Activated T-helper 2 cell treated with anti-CD3 and anti-CD28 coated beads, Interferon-gamma antibody, Interleukin-2, Interleukin-4, amounts not matched to agents 10 μg/mL and 5 μg/mL and 100 μg/mL, durations not matched to agents 14 hours and 24 hours and 36 hours (primary cell): ENCODE data around the gene ILK. TPM values are rescaled to one million over a fixed set of nuclear protein-coding genes. Genes with fewer than 3 reads are reported as not detected.

Experiments
- DNase-seq: peaks from one replicate; pipeline ENCODE4 v3.0.0; 2021; ENCODE audit warnings: low spot score
- H3K27ac Mint-ChIP-seq: one replicate; pipeline ENCODE4 v1.8.0; 2021; ENCODE audit warnings: mixed read lengths
- H3K27me3 Mint-ChIP-seq: one replicate; pipeline ENCODE4 v1.8.0; 2021; ENCODE audit warnings: low read depth, mixed read lengths
- H3K36me3 Mint-ChIP-seq: one replicate; pipeline ENCODE4 v1.8.0; 2021; ENCODE audit warnings: low read depth, mixed read lengths
- H3K4me1 Mint-ChIP-seq: one replicate; pipeline ENCODE4 v1.8.0; 2021; ENCODE audit warnings: low read depth, mixed read lengths
- H3K4me3 Mint-ChIP-seq: one replicate; pipeline ENCODE4 v1.8.0; 2021; ENCODE audit warnings: low read depth, mild to moderate bottlenecking, moderate library complexity, mixed read lengths
- H3K9me3 Mint-ChIP-seq: one replicate; pipeline ENCODE4 v1.8.0; 2021; ENCODE audit warnings: mixed read lengths
- intact Hi-C: fragments of 100-400 bp; cut with micrococcal nuclease; formaldehyde crosslinking; loops from one replicate; pipeline ENCODE4 v1.15.1; 2023
- total RNA-seq: library from RNA; stranded (reverse); gene quantifications from 2 replicates; pipeline ENCODE4 v1.2.3, GENCODE V29; 2022

The ILK gene
- total RNA-seq, 1 donor from 2014 or later: 99.5 TPM

GRCh38 chr11:6656936-6657335 lies 53.4 kb downstream of the ILK start:
- peaks cover 19% of the 10 kb centered on the region for H3K27me3 Mint-ChIP-seq
- H3K4me3 Mint-ChIP-seq: no peak overlapping the region
- no peaks in the 10 kb centered on the region for H3K9me3 Mint-ChIP-seq
- H3K27ac Mint-ChIP-seq: no peak overlapping the region
- intact Hi-C loops: no loop called here
- H3K4me1 Mint-ChIP-seq: peaks cover 3% of the 10 kb centered on the region
- DNase-seq: no peak
- H3K36me3 Mint-ChIP-seq: peaks cover 3% of the 10 kb centered on the region

- H3K27me3 Mint-ChIP-seq: peaks cover 20% of the 10 kb centered on the region
- H3K4me3 Mint-ChIP-seq: no peak overlapping the region
- H3K9me3 Mint-ChIP-seq: no peaks in the 10 kb centered on the region
- H3K4me1 Mint-ChIP-seq: peaks cover 3% of the 10 kb centered on the region
- H3K36me3 Mint-ChIP-seq: peaks cover 3% of the 10 kb centered on the region
- intact Hi-C loops: no loop called here
- DNase-seq: no peak
- H3K27ac Mint-ChIP-seq: no peak overlapping the region
These were observed 53.8 kb downstream of the ILK start for GRCh38 chr11:6657346-6657745.

- H3K27me3 Mint-ChIP-seq: peaks cover 26% of the 10 kb centered on the region
- H3K27ac Mint-ChIP-seq: no peak overlapping the region
- peaks cover 3% of the 10 kb centered on the region for H3K36me3 Mint-ChIP-seq
- intact Hi-C loops: no loop called here
- H3K9me3 Mint-ChIP-seq: no peaks in the 10 kb centered on the region
- H3K4me3 Mint-ChIP-seq: no peak overlapping the region
- no peak for DNase-seq
- H3K4me1 Mint-ChIP-seq: peaks cover 4% of the 10 kb centered on the region
These were observed 55.1 kb downstream of the ILK start for GRCh38 chr11:6658647-6659046.

Other genes starting within 250 kb of the ILK start
- 15.4 and 16.0 TPM in 2 replicates for gene SMPD1, start 213.3 kb upstream of the ILK start, total RNA-seq
- 31.0 and 33.0 TPM in 2 replicates for gene APBB1, start 184.7 kb upstream of the ILK start, total RNA-seq
- gene HPX, start 162.8 kb upstream of the ILK start, total RNA-seq: 0.46 and 0.50 TPM in 2 replicates
- gene TRIM3, start 129.8 kb upstream of the ILK start, total RNA-seq: 3.6 and 6.8 TPM in 2 replicates
- 46.8 and 48.6 TPM in 2 replicates for gene ARFIP2, start 122.4 kb upstream of the ILK start, total RNA-seq
- gene TIMM10B, start 122.3 kb upstream of the ILK start, total RNA-seq: 42.9 and 43.0 TPM in 2 replicates
- 27.5 and 28.8 TPM in 2 replicates for gene DNHD1, start 106.5 kb upstream of the ILK start, total RNA-seq
- gene RRP8, start 158 bp upstream of the ILK start, total RNA-seq: 29.4 and 30.1 TPM in 2 replicates
- 134 and 142 TPM in 2 replicates for gene TAF10, start 8.4 kb downstream of the ILK start, total RNA-seq
- 36.2 and 39.1 TPM in 2 replicates for gene TPP1, start 15.6 kb downstream of the ILK start, total RNA-seq
- gene DCHS1, start 52.0 kb downstream of the ILK start, total RNA-seq: 0.51 and 0.57 TPM in 2 replicates
- 103 and 108 TPM in 2 replicates for gene MRPL17, start 79.6 kb downstream of the ILK start, total RNA-seq
- 0.34 and 0.60 TPM in 2 replicates for gene OR2AG2, start 168.2 kb downstream of the ILK start, total RNA-seq
- not detected in 2 replicates for gene OR2AG1, start 179.2 kb downstream of the ILK start, total RNA-seq
- gene OR6A2, start 195.9 kb downstream of the ILK start, total RNA-seq: 0.32 and 0.53 TPM in 2 replicates
- not detected in 2 replicates for gene OR10A5, start 241.9 kb downstream of the ILK start, total RNA-seq